Stimulated activated naive CD8-positive, alpha-beta T cell treated with anti-CD3 and anti-CD28 coated beads, Interleukin-15, Interleukin-2, amounts not matched to agents 100 ng/mL and 50 ng/mL, for 24 hours (primary cell): ENCODE measurements around the gene SLC25A36.
A peak's percentile ranks its signal among the peaks of the same experiment; 100 is the strongest.
"Not testable (repeated sequence)": the region's sequence is repeated elsewhere in the genome, so short reads cannot be mapped to it uniquely, and the experiment has no call there.

Experiments
- H3K27ac Mint-ChIP-seq: one replicate; pipeline ENCODE4 v1.8.0; 2021; ENCODE audit warnings: mild to moderate bottlenecking, mixed read lengths
- H3K27me3 Mint-ChIP-seq: one replicate; pipeline ENCODE4 v1.8.0; 2021; ENCODE audit warnings: mixed read lengths
- H3K36me3 Mint-ChIP-seq: one replicate; pipeline ENCODE4 v1.8.0; 2021; ENCODE audit warnings: low read depth, mixed read lengths
- H3K4me1 Mint-ChIP-seq: one replicate; pipeline ENCODE4 v1.8.0; 2021; ENCODE audit warnings: low read depth, mixed read lengths
- H3K4me3 Mint-ChIP-seq: one replicate; pipeline ENCODE4 v1.8.0; 2021; ENCODE audit warnings: mild to moderate bottlenecking, mixed read lengths
- H3K9me3 Mint-ChIP-seq: one replicate; pipeline ENCODE4 v1.8.0; 2021; ENCODE audit warnings: mixed read lengths

Gene SLC25A36

DNA sequence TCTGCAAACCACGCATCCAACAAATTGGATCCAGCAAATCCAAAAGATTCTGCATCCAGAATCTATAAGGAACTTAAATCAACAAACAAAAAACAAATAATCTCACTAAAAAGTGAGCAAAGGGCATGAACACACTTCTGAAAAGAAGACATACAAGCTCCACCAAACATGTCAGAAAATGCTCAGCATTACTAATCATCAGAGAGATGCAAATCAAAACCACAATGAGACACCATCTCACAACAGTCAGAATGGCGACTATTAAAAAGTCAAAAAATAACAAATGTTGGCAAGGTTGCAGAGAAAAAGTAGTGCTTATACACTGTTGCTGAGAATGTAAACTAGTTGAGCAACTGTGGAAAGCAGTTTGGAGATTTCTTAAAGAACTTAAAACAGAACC is 21.6 kb upstream of the SLC25A36 start:
- Mint-ChIP-seq H3K36me3 (no peaks in the 10 kb centered on the region), H3K4me1 (no peaks in the 10 kb centered on the region), H3K9me3 (no peaks in the 10 kb centered on the region), H3K4me3 (no peak overlapping the region), H3K27ac (no peak overlapping the region), H3K27me3 (peaks cover 17% of the 10 kb centered on the region)

DNA sequence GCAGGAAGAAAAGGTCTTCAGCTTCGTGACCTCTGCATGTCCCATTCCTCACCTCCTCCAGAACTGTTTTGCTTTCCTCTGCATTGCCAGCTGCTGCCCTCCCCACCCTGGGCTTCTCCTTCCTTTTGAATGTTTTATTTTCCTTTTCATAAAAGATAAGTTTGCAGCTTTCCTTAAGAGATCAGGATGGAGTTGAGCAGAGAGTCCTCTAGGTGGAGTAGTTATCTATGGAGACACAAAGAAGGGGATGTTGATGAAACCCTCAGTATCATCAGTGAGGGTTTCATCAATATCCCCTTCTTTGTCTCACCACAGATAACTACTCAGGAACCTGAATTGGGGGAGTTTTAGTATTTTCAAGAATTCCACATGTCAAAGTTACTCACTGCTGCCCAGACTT is 19.0 kb upstream of the SLC25A36 start:
- no peaks in the 10 kb centered on the region for H3K4me1 Mint-ChIP-seq
- H3K27me3 Mint-ChIP-seq: peaks cover 17% of the 10 kb centered on the region
- H3K4me3 Mint-ChIP-seq: no peak overlapping the region
- no peak overlapping the region for H3K27ac Mint-ChIP-seq
- no peaks in the 10 kb centered on the region for H3K36me3 Mint-ChIP-seq
- no peaks in the 10 kb centered on the region for H3K9me3 Mint-ChIP-seq

DNA sequence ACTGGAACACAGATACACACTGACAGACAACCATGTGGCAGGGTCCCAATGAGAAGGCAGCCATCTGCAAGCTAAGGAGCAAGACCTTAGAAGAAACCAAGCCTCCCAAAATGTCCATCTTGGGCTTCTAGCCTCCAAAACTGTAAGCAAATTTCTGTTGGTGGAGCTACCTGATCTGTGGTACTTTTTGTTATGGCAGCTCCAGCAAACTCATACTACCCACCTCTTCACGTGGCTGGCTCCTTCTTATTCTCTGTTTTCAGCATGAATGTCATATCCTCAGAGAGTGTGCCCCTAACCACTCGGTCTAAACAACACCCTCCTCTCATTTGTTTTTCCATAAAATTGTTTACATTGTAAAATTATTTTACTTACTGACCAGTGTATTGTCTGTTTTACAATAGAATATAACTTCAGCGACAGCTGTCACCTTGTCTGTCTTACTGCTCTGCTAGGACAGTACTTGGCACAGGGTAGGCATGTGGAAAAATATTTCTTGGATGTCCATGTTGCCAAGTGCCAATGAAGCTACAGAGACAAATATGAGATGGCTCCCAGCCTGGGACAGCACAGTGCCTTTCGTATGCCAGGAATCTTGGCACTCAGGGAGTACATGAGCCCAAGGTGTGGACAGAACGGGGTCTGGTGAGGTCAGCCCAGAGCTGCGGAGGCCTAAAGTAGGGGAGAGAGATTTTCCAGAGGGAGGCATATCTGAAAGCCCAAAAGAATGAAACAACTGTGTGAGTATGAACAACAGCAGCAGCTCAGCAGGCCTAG is 17.4 kb upstream of the SLC25A36 start:
- Mint-ChIP-seq H3K4me3 (no peak overlapping the region), H3K9me3 (no peaks in the 10 kb centered on the region), H3K27me3 (peaks cover 17% of the 10 kb centered on the region), H3K4me1 (no peaks in the 10 kb centered on the region), H3K27ac (no peak overlapping the region), H3K36me3 (no peaks in the 10 kb centered on the region)

- Mint-ChIP-seq H3K4me3 (no peak overlapping the region), H3K27ac (no peak overlapping the region), H3K9me3 (no peaks in the 10 kb centered on the region), H3K36me3 (no peaks in the 10 kb centered on the region), H3K27me3 (peaks cover 24% of the 10 kb centered on the region), H3K4me1 (no peaks in the 10 kb centered on the region)
Measured at GRCh38 chr3:140927279-140928069, 14.2 kb upstream of the SLC25A36 start.

- Mint-ChIP-seq H3K27ac (no peak overlapping the region), H3K36me3 (no peaks in the 10 kb centered on the region), H3K9me3 (peaks cover under 1% of the 10 kb centered on the region), H3K4me3 (no peak overlapping the region), H3K4me1 (no peaks in the 10 kb centered on the region), H3K27me3 (peaks cover 24% of the 10 kb centered on the region)
Measured at GRCh38 chr3:140929446-140929845, 12.2 kb upstream of the SLC25A36 start.

- Mint-ChIP-seq H3K27ac (no peak overlapping the region), H3K9me3 (peaks cover 4% of the 10 kb centered on the region), H3K36me3 (no peaks in the 10 kb centered on the region), H3K27me3 (peaks cover 24% of the 10 kb centered on the region), H3K4me1 (no peaks in the 10 kb centered on the region), H3K4me3 (no peak overlapping the region)
Measured at GRCh38 chr3:140931016-140931454, 10.6 kb upstream of the SLC25A36 start.

GRCh38 chr3:140931801-140932200 is 9.8 kb upstream of the SLC25A36 start:
- Mint-ChIP-seq H3K27ac (no peak overlapping the region), H3K36me3 (no peaks in the 10 kb centered on the region), H3K27me3 (peaks cover 24% of the 10 kb centered on the region), H3K9me3 (peaks cover 7% of the 10 kb centered on the region), H3K4me1 (no peaks in the 10 kb centered on the region), H3K4me3 (no peak overlapping the region)

DNA sequence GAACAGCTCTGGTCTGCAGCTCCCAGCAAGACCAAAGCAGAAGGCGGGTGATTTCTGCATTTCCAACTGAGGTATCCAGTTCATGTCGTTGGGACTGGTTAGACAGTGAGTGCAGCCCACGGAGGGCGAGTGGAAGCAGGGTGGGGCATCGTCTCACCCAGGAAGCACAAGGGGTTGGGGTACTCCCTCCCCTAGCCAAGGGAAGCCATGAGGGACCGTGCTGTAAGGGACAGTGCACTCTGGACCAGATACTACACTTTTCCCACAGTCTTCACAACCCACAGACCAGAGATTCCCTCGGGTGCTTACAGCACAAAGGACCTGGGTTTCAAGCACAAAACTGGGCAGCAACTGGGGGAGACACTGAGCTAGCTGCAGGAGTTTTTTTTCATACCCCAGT is 8.5 kb upstream of the SLC25A36 start:
- H3K9me3 Mint-ChIP-seq: peaks cover 7% of the 10 kb centered on the region
- no peak overlapping the region for H3K4me3 Mint-ChIP-seq
- no peaks in the 10 kb centered on the region for H3K4me1 Mint-ChIP-seq
- H3K27me3 Mint-ChIP-seq: peaks cover 24% of the 10 kb centered on the region
- H3K36me3 Mint-ChIP-seq: no peaks in the 10 kb centered on the region
- no peak overlapping the region for H3K27ac Mint-ChIP-seq

DNA sequence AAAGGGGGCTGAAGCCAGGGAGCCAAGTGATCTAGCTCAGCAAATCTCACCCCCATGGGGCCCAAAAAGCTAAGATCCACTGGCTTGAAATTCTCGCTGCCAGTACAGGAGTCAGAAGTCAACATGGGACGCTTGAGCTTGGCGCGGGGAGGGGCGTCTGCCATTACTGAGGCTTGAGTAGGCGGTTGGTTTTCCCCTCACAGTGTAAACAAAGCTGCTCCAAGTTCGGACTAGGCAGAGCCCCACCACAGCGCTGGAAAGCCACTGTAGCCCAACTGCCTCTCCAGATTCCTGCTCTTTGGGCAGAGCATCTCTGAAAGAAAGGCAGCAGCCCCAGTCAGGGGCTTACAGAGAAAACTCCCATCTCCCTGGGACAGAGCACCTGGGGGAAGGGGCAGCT is 8.1 kb upstream of the SLC25A36 start:
- Mint-ChIP-seq H3K27me3 (peaks cover 24% of the 10 kb centered on the region), H3K4me1 (no peaks in the 10 kb centered on the region)

GRCh38 chr3:140939305-140939704 is 2.3 kb upstream of the SLC25A36 start:
- not testable (repeated sequence) for H3K27me3 Mint-ChIP-seq, H3K36me3 Mint-ChIP-seq, H3K27ac Mint-ChIP-seq, H3K4me3 Mint-ChIP-seq, H3K9me3 Mint-ChIP-seq
- H3K4me1 Mint-ChIP-seq: peaks cover 31% of the 10 kb centered on the region

More for the DNA sequence above, 8.1 kb upstream of the SLC25A36 start:
- Mint-ChIP-seq H3K27ac (no peak overlapping the region), H3K9me3 (peaks cover 7% of the 10 kb centered on the region), H3K36me3 (no peaks in the 10 kb centered on the region), H3K4me3 (no peak overlapping the region)

DNA sequence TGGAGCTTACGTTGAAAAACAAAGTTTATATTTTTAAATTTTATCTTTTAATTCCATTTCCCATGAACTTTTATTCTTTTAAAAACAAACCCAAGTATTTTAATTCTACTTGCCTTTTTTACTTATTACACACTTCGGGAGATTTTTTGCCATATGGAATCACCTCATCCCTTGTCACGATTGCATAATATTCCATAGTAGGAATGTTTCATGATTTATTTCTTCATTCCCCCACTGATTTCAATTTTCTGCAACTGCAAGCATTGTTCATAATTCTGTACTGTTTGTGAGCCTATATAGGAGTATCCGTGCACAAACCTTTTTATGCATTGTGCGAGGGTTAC is 574 bp upstream of the SLC25A36 start:
- Mint-ChIP-seq H3K27me3 (no peaks in the 10 kb centered on the region), H3K27ac (peak overlapping the region; percentile 88), H3K9me3 (peaks cover 2% of the 10 kb centered on the region), H3K36me3 (peaks cover 6% of the 10 kb centered on the region), H3K4me1 (peaks cover 44% of the 10 kb centered on the region), H3K4me3 (peak overlapping the region; percentile 94)

DNA sequence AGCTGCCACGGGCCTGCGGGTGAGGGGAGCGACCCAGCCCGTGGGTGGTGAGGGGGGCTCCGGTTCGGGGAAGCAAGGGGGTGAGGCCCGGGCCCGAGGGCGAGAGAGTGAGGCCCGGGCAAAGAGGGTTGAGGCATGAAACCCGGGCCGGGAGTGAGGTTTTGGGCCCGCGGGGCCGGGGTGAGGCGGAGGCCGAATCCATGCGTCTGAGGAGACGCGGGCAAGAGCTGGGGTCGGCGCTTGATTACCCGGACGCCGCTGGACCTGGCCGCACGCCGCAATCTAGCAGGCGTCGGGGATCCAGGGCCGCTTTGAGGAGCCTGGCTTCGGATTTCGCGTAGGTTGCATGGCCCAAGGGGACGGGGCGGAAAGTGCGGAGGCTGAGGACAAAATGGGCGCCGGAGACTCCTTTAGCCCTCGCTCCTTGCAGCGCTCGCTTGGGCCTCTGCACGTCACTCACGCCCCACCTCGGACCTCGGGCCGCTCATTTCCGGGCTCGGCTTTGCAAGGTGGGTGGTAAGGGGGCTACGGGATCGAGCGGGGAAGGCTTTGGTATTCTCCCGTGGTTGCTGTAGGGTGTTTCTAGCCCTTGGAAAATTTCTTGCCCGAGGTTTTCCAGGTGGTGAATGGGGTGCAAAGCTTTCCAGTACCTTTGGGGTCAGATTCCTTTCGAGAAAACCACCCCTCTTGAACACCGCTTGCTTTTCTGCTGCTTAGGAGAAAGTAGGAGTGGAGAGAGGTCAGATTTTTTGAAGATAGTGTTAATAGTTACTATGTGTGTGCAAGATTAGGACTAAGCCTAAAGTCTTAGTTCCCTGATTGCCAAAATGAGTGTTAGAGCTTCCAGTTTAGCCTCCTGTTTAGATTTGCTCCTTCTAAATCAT is 827 bp downstream of the SLC25A36 start:
- peaks cover 17% of the 10 kb centered on the region for H3K36me3 Mint-ChIP-seq
- H3K9me3 Mint-ChIP-seq: no peaks in the 10 kb centered on the region
- no peaks in the 10 kb centered on the region for H3K27me3 Mint-ChIP-seq
- H3K27ac Mint-ChIP-seq: peak overlapping the region; percentile 88
- H3K4me1 Mint-ChIP-seq: peaks cover 54% of the 10 kb centered on the region
- H3K4me3 Mint-ChIP-seq: peak overlapping the region; percentile 94

GRCh38 chr3:140943781-140944552 is 2.3 kb downstream of the SLC25A36 start:
- Mint-ChIP-seq H3K36me3 (peaks cover 25% of the 10 kb centered on the region), H3K4me3 (peak overlapping the region; percentile 94), H3K27ac (no peak overlapping the region), H3K27me3 (no peaks in the 10 kb centered on the region), H3K4me1 (peaks cover 59% of the 10 kb centered on the region), H3K9me3 (no peaks in the 10 kb centered on the region)
